ENCODE measurements around the gene VPS18.
A peak's percentile ranks its signal among the peaks of the same experiment; 100 is the strongest.

The VPS18 gene

GRCh38 chr15:40871749-40872617, 22.3 kb upstream of the VPS18 start:
- no peak for DNase-seq

DNA sequence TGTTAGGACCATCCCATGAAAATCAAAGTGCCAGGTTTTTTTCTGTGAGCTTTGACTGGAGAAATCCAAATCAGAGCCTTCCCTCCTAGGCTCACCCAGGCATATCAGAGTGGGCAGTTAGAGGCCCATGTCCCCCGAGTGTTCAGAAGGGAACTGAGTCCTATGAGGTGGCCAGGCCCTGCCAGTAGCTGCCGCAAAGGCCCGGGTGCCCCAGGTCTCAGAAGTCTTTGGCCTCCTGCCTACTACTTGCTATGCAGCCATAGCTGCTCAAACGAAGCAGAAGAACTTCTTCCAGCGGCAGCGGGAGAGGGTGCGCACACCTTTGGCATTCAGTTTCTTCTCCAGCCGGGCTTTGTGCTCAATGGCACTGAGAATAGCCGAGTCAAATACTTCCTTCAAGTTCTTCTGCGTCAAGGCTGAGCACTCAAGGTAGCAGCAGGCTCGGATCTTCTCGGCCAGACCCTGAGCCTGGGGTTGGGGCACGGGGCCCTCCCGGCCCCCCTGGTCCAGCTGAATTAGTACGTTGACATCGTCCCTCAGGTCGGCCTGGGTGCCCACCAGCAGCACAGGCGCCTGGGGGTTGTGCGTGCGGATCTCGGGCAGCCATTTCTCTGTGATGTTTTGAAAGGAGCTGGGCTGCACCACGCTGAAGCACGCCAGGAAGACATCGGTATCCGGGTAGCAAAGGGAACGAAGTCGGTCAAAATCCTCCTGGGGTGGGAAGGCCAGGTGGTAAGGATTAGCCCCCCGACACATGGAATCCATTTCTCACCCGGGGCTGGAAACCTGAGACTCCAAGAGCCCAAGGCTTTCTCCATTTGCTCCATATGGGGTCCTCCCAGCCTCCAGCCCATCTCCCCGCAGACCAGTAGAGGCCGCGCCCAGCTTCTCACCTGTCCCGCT, 21.2 kb upstream of the VPS18 start:
- no peak for DNase-seq

DNA sequence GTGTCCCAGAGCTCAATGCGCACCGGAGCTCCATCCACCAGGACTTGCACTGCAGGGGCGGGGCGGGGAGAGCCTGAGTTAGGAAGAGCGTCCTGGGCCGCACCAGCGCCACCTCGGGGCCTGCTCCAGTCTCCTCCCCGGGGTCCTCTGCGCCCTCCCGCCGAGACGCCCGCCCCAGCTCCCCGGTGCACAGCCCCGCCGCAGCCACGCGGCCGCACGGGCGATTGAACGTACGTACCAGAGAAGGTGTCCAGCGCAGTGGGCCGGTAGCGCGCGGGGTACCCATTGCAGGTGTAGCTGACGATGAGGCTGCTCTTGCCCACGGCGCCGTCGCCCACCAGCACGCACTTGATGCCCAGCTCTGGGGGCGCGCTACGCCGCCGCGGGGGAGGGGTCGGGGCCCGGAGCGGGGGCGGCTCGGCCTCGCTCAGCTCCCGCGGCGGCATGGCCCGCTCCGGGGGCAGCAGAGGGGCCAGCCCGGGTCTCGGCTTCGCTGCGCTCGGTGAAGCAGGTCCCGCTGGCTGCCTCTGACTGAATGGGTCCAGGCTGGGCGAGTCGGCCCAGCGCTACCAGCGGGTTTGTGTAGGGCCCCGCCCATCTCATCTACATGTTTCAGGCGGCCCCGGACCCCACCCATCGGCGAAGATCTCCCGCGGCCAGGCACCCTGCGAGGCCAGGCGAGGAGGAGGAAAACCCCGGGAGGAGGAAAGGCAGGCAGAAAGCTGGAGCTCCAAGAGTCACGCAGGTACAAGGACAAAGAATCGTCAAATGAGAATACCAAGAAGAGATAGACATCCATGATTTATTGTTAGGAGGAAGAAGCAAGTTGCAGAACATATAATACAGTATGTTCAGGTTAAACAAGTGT, 20.3 kb upstream of the VPS18 start, which contains the start of gene RHOV:
Gene RHOV (minus strand): TSS at position 541 of the 868 bp plus-strand sequence. CDS start 95 bp downstream, at position 446.
- peak; percentile 55 to 74 for DNase-seq

GRCh38 chr15:40875991-40876730, 18.1 kb upstream of the VPS18 start:
- no peak for DNase-seq

DNA sequence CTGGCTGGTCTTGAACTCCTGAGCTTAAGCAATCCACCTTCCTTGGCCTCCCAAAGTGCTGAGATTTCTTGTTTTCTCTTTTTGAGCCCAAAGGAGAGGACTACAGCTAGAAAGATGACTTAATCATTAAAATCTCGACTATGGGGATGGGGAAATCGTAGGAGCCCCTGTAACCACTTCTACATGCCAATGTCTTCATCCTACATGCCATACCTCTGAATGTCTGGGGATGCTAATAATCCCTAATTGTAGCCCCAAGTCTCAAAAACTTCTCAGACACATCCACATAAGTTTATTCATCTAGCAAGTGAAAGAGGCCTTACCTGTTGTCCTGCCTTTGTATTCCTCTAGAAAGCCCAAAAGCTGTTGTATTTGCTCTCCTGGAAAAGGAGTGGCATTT, 16.6 kb upstream of the VPS18 start:
- DNase-seq, result no peak

DNA sequence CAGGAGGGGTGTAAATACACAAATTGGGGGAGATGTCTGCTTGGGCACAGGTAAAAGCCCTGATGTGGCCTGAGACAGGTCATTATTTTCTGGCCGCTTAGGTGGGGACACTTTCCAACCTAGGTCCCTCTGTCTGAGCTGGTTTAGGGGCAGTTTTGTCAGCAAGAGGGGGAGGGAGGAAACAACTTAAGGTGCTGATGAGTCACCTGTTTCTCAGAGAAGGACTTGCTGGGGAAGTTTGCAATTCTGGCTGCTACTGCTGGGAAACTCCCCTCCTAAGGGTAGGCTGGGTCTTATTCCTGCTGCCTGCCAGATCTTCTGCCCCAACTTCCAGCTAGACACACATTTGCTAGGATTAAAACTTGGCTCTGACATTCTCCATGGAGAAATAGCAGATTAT, 15.5 kb upstream of the VPS18 start:
- no peak for DNase-seq

GRCh38 chr15:40879609-40880008, 14.6 kb upstream of the VPS18 start:
- no peak for DNase-seq

GRCh38 chr15:40881351-40881750, 12.9 kb upstream of the VPS18 start:
- DNase-seq, result no peak

- DNase-seq, result no peak
These were observed 7.7 kb upstream of the VPS18 start for GRCh38 chr15:40886586-40886985.

DNA sequence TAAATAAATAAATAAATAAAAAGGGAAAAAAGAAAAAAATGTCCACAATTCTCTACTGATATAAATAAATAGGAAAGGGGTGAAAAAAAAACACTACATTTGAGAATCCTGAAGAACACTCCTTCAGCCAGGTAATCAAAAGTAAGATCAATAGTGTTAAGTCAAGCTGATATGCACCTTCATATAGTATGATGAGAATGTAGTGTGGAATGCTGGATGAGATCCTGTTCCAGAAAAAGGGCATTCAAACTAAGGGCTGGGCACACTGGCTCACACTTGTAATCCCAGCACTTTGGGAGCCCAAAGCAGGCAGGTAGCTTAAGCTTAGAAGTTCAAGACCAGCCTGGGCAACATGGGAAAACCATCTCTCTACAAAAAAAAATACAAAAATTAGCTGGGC, 5.1 kb upstream of the VPS18 start:
- DNase-seq, result no peak

DNA sequence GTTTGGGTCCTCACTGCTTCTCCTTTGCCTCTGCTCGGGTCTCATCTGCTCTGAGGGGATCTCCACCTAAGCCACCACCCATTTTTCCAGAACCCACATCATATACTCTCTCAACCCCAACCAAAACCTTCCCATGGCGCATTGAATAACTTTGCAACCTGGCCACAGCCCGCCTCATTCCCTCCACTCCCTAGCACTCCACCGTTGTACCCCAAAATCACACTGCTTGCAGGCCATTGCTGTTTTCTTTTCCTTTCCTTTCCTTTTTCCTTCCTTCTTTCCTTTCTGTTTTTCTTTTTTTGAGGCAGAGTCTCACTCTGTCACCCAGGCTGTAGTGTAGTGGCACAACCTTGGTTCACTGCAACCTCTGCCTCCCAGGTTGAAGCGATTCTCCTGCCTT, 3.1 kb upstream of the VPS18 start:
- no peak for DNase-seq

DNA sequence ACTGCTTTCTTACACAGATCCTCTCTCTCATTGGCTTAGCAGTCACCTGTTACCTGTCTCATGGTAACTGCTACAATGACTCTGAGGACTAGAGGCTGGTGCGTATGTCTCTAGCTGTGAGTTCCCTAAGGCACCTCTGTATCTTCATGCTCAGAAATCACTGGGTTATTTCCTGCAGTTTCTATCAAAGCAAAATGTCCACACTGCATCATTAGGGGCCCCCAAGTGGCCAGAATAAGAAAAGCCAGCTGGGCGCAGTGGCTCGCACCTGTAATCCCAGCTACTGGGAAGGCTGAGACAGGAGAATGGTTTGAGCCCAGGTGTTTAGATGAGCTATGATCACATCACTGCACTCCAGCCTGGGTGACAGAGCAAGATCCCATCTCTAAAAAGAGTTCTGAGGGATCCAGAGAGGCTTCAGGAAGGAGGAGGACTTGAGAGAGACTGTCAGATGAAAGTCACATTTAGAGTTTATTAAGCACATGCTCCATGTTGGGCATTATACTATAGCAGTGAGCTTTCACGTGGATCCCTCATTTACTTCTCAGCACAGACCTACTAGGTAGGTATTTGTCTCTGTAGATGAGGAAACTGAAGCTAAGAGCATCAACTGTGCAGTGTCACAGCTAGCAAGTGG, 2.3 kb upstream of the VPS18 start:
- DNase-seq, result peak; percentile 5 to 23

DNA sequence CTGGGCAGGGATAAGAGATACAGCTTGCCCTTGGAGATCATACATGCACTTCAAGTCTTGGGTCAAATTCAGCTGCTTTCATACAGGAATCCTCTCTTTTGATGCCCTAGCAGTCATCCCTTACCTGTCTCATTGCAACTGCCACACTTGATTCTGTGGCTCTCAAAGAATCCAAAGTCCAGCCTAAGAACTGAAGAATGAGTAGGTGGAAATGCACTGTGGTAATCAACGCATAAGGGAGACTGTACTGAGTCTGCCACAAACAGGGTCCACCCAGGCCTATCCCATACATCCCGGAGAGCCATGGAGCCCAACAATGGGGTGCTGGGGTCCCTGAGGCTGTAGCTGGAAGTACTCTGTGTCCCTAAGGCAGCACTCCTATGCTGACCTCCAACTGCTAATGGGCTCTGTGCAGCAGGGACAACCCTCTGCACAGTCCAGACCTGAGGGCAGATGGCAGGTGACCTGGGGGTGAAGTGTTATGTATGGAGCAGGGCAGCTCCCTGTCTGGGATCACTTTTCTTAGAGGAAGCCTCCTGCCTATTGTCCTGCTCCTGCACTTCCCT, 1.7 kb upstream of the VPS18 start:
- no peak for DNase-seq

DNA sequence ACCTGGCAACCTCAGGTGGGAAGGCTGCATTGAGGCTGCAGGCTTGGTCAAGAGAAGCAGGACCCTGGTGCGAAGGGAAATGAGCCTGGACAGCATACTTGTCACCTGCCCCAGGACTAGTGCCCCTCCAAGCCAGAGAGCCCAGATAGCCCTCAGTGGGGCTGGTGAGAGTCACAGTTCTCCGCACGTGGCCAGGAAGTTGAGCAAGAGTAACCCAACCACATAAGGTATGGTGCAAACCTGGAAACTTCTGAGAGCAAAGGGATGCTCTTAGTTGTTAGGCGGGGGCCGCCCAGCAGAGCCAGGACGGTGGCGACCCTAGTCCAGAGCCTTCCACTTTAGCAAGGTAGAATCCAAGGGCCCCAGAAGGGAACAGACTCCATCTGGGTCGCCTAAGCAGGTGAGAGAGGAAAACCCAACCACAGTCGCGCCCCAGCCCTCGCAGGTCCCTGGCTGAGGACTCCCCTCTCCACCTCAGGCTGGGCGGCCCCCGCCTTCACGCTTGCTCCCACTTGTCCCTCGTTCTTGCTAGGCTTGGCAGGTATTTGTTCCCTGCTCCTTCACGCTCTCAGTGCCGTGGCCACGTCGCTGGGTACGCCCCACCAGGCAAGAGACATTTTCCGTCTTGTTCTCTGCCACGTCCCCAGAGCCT, 1.1 kb upstream of the VPS18 start:
- no peak for DNase-seq

GRCh38 chr15:40894681-40895448, 615 bp downstream of the VPS18 start:
- peak; percentile 5 to 7 for DNase-seq

DNA sequence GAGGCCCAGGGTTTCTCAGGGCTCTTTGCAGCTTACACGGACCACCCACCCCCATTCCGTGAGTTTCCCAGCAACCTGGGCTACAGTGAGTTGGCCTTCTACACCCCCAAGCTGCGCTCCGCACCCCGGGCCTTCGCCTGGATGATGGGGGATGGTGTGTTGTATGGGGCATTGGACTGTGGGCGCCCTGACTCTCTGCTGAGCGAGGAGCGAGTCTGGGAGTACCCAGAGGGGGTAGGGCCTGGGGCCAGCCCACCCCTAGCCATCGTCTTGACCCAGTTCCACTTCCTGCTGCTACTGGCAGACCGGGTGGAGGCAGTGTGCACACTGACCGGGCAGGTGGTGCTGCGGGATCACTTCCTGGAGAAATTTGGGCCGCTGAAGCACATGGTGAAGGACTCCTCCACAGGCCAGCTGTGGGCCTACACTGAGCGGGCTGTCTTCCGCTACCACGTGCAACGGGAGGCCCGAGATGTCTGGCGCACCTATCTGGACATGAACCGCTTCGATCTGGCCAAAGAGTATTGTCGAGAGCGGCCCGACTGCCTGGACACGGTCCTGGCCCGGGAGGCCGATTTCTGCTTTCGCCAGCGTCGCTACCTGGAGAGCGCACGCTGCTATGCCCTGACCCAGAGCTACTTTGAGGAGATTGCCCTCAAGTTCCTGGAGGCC, 5.4 kb downstream of the VPS18 start:
- no peak for DNase-seq

GRCh38 chr15:40900256-40901052, 6.2 kb downstream of the VPS18 start:
- no peak for DNase-seq

DNA sequence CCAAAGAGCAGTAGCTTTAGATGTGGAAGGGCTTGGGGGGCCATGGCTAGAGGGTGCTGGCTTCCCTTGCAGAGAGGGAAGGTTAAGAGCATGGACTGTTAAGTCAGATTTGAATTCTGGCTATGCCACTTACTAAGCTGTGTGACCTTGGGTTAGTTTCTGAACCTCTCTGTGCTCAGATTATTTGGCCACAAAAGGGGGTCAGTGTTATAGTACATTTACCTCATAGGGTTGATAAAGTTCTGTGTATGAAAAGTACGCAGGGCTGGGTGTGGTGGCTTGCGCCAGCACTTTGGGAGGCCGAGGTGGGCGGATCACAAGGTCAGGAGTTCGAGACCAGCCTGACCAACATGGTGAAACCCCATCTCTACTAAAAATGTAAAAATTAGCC, 6.8 kb downstream of the VPS18 start:
- DNase-seq, result no peak
